Fibroblast of villous mesenchyme (primary cell): Measurements from ENCODE around the gene CMTR1. TPM values are rescaled to one million over a fixed set of nuclear protein-coding genes. Genes with fewer than 3 reads are reported as not detected.
"Not testable (repeated sequence)": the region's sequence is repeated elsewhere in the genome, so short reads cannot be mapped to it uniquely, and the experiment has no call there.

ENCODE experiments used
- DNase-seq: peaks from one replicate; pipeline ENCODE4 v3.0.0-alpha.2; 2010; ENCODE audit warnings: low read depth
- H3K4me3 ChIP-seq: 2 replicates; pipeline ENCODE4 v1.5.1; 2011; ENCODE audit warnings: low read depth, mild to moderate bottlenecking, low read length
- CTCF ChIP-seq: IDR thresholded peaks from 2 replicates; pipeline ENCODE4 v1.5.1; 2012; ENCODE audit warnings: low read depth, mild to moderate bottlenecking, low read length; ENCODE audit not compliant: insufficient read depth
- total RNA-seq: library from RNA; depleted of rRNA; stranded (reverse); fragments of >200 nt; gene quantifications from 2 replicates; pipeline ENCODE4 v1.2.3, GENCODE V29; 2012

The CMTR1 gene
- total RNA-seq, 1 donor, result 49.7 TPM

GRCh38 chr6:37499433-37500293 is 66.6 kb downstream of the CMTR1 start, which contains the start of gene CCDC167:
CCDC167 (minus strand) TSS chr6:37499893; CDS start chr6:37499863, 30 bp downstream.
- peak; percentile 95 for DNase-seq
- no peak for TF ChIP-seq CTCF
- peak within 1 kb of the TSS; percentile 74 for H3K4me3 ChIP-seq

- DNase-seq, result no peak
- H3K4me3 ChIP-seq, result peak overlapping the region; percentile 74
- TF ChIP-seq CTCF, result no peak
These were observed 67.2 kb downstream of the CMTR1 start for GRCh38 chr6:37500294-37500608.

- not testable (repeated sequence) for DNase-seq, H3K4me3 ChIP-seq
These were observed 67.9 kb downstream of the CMTR1 start for GRCh38 chr6:37500904-37501303.

GRCh38 chr6:37501632-37502491 is 68.8 kb downstream of the CMTR1 start:
- no peak for DNase-seq
- no peak overlapping the region for H3K4me3 ChIP-seq
- no peak for TF ChIP-seq CTCF

- no peak overlapping the region for H3K4me3 ChIP-seq
- no peak for TF ChIP-seq CTCF
- DNase-seq, result no peak
These were observed 69.8 kb downstream of the CMTR1 start for GRCh38 chr6:37502703-37503291.

- no peak for TF ChIP-seq CTCF
- no peak overlapping the region for H3K4me3 ChIP-seq
- no peak for DNase-seq
These were observed 70.4 kb downstream of the CMTR1 start for GRCh38 chr6:37503309-37503965.
